Measurements from ENCODE around the gene CADPS. TPM values are rescaled to one million over a fixed set of nuclear protein-coding genes. Genes with fewer than 3 reads are reported as not detected.

Gene CADPS
- total RNA-seq, 1 donor from 2014 or later, result not detected

GRCh38 chr3:62655691-62656063, 219.5 kb downstream of the CADPS start:
- Mint-ChIP-seq H3K4me1 (ENCODE audit: low read depth) (no peaks in the 10 kb centered on the region), H3K27me3 (ENCODE audit: low read depth) (no peaks in the 10 kb centered on the region), H3K36me3 (ENCODE audit: low read depth) (no peaks in the 10 kb centered on the region), H3K27ac (no peak overlapping the region), H3K4me3 (ENCODE audit: low read depth) (no peak overlapping the region), H3K9me3 (no peaks in the 10 kb centered on the region)
- DNase-seq (ENCODE audit: low spot score), result no peak
- intact Hi-C loops (cut with micrococcal nuclease), result no loop called here

- Mint-ChIP-seq H3K4me3 (ENCODE audit: low read depth) (no peak overlapping the region), H3K36me3 (ENCODE audit: low read depth) (no peaks in the 10 kb centered on the region), H3K9me3 (no peaks in the 10 kb centered on the region), H3K27me3 (ENCODE audit: low read depth) (no peaks in the 10 kb centered on the region), H3K4me1 (ENCODE audit: low read depth) (no peaks in the 10 kb centered on the region), H3K27ac (no peak overlapping the region)
- DNase-seq (ENCODE audit: low spot score), result no peak
- intact Hi-C loops (cut with micrococcal nuclease), result no loop called here
Observed at GRCh38 chr3:62655056-62655690, 220.0 kb downstream of the CADPS start.

- Mint-ChIP-seq H3K9me3 (no peaks in the 10 kb centered on the region), H3K4me1 (ENCODE audit: low read depth) (no peaks in the 10 kb centered on the region), H3K27ac (no peak overlapping the region), H3K36me3 (ENCODE audit: low read depth) (no peaks in the 10 kb centered on the region), H3K4me3 (ENCODE audit: low read depth) (no peak overlapping the region), H3K27me3 (ENCODE audit: low read depth) (no peaks in the 10 kb centered on the region)
- intact Hi-C loops (cut with micrococcal nuclease), result no loop called here
- no peak for DNase-seq (ENCODE audit: low spot score)
Observed at GRCh38 chr3:62653796-62654195, 221.4 kb downstream of the CADPS start.

GRCh38 chr3:62647711-62648110, 227.5 kb downstream of the CADPS start:
- H3K9me3 Mint-ChIP-seq, result no peaks in the 10 kb centered on the region
- no peaks in the 10 kb centered on the region for H3K36me3 Mint-ChIP-seq (ENCODE audit: low read depth)
- H3K27me3 Mint-ChIP-seq (ENCODE audit: low read depth), result no peaks in the 10 kb centered on the region
- H3K27ac Mint-ChIP-seq, result no peak overlapping the region
- intact Hi-C loops (cut with micrococcal nuclease), result no loop called here
- H3K4me3 Mint-ChIP-seq (ENCODE audit: low read depth), result no peak overlapping the region
- DNase-seq (ENCODE audit: low spot score), result no peak
- H3K4me1 Mint-ChIP-seq (ENCODE audit: low read depth), result no peaks in the 10 kb centered on the region

GRCh38 chr3:62644493-62644892, 230.7 kb downstream of the CADPS start:
- Mint-ChIP-seq H3K4me3 (ENCODE audit: low read depth) (no peak overlapping the region), H3K9me3 (no peaks in the 10 kb centered on the region), H3K27me3 (ENCODE audit: low read depth) (no peaks in the 10 kb centered on the region), H3K4me1 (ENCODE audit: low read depth) (no peaks in the 10 kb centered on the region), H3K36me3 (ENCODE audit: low read depth) (no peaks in the 10 kb centered on the region), H3K27ac (no peak overlapping the region)
- intact Hi-C loops (cut with micrococcal nuclease), result no loop called here
- DNase-seq (ENCODE audit: low spot score), result no peak

GRCh38 chr3:62638316-62638715, 236.9 kb downstream of the CADPS start:
- no peak overlapping the region for H3K27ac Mint-ChIP-seq
- intact Hi-C loops (cut with micrococcal nuclease), result no loop called here
- H3K36me3 Mint-ChIP-seq (ENCODE audit: low read depth), result no peaks in the 10 kb centered on the region
- H3K4me3 Mint-ChIP-seq (ENCODE audit: low read depth), result no peak overlapping the region
- no peaks in the 10 kb centered on the region for H3K4me1 Mint-ChIP-seq (ENCODE audit: low read depth)
- no peaks in the 10 kb centered on the region for H3K9me3 Mint-ChIP-seq
- no peaks in the 10 kb centered on the region for H3K27me3 Mint-ChIP-seq (ENCODE audit: low read depth)
- DNase-seq (ENCODE audit: low spot score), result no peak

GRCh38 chr3:62636235-62636826, 238.9 kb downstream of the CADPS start:
- H3K9me3 Mint-ChIP-seq, result no peaks in the 10 kb centered on the region
- intact Hi-C loops (cut with micrococcal nuclease), result no loop called here
- no peaks in the 10 kb centered on the region for H3K27me3 Mint-ChIP-seq (ENCODE audit: low read depth)
- DNase-seq (ENCODE audit: low spot score), result no peak
- H3K36me3 Mint-ChIP-seq (ENCODE audit: low read depth), result no peaks in the 10 kb centered on the region
- no peaks in the 10 kb centered on the region for H3K4me1 Mint-ChIP-seq (ENCODE audit: low read depth)
- no peak overlapping the region for H3K4me3 Mint-ChIP-seq (ENCODE audit: low read depth)
- no peak overlapping the region for H3K27ac Mint-ChIP-seq

- no peaks in the 10 kb centered on the region for H3K9me3 Mint-ChIP-seq
- H3K27me3 Mint-ChIP-seq (ENCODE audit: low read depth), result no peaks in the 10 kb centered on the region
- H3K27ac Mint-ChIP-seq, result no peak overlapping the region
- H3K4me3 Mint-ChIP-seq (ENCODE audit: low read depth), result no peak overlapping the region
- intact Hi-C loops (cut with micrococcal nuclease), result no loop called here
- no peak for DNase-seq (ENCODE audit: low spot score)
- no peaks in the 10 kb centered on the region for H3K4me1 Mint-ChIP-seq (ENCODE audit: low read depth)
- H3K36me3 Mint-ChIP-seq (ENCODE audit: low read depth), result no peaks in the 10 kb centered on the region
Observed at GRCh38 chr3:62632510-62633294, 242.5 kb downstream of the CADPS start.

GRCh38 chr3:62631488-62631887, 243.7 kb downstream of the CADPS start:
- Mint-ChIP-seq H3K9me3 (no peaks in the 10 kb centered on the region), H3K36me3 (ENCODE audit: low read depth) (no peaks in the 10 kb centered on the region), H3K4me3 (ENCODE audit: low read depth) (no peak overlapping the region), H3K27me3 (ENCODE audit: low read depth) (no peaks in the 10 kb centered on the region), H3K4me1 (ENCODE audit: low read depth) (no peaks in the 10 kb centered on the region), H3K27ac (no peak overlapping the region)
- intact Hi-C loops (cut with micrococcal nuclease), result no loop called here
- no peak for DNase-seq (ENCODE audit: low spot score)

- H3K4me3 Mint-ChIP-seq (ENCODE audit: low read depth), result no peak overlapping the region
- no peaks in the 10 kb centered on the region for H3K9me3 Mint-ChIP-seq
- H3K4me1 Mint-ChIP-seq (ENCODE audit: low read depth), result no peaks in the 10 kb centered on the region
- H3K27me3 Mint-ChIP-seq (ENCODE audit: low read depth), result no peaks in the 10 kb centered on the region
- intact Hi-C loops (cut with micrococcal nuclease), result no loop called here
- DNase-seq (ENCODE audit: low spot score), result no peak
- no peaks in the 10 kb centered on the region for H3K36me3 Mint-ChIP-seq (ENCODE audit: low read depth)
- H3K27ac Mint-ChIP-seq, result no peak overlapping the region
Observed at GRCh38 chr3:62630664-62631063, 244.6 kb downstream of the CADPS start.

GRCh38 chr3:62625268-62625667, 249.9 kb downstream of the CADPS start:
- intact Hi-C loops (cut with micrococcal nuclease), result loop anchor here (10.0 kb wide), 1 partner anchor 600 kb away; no protein-coding TSS in a partner anchor
- no peaks in the 10 kb centered on the region for H3K9me3 Mint-ChIP-seq
- no peak overlapping the region for H3K4me3 Mint-ChIP-seq (ENCODE audit: low read depth)
- DNase-seq (ENCODE audit: low spot score), result no peak
- no peaks in the 10 kb centered on the region for H3K4me1 Mint-ChIP-seq (ENCODE audit: low read depth)
- H3K27ac Mint-ChIP-seq, result no peak overlapping the region
- no peaks in the 10 kb centered on the region for H3K27me3 Mint-ChIP-seq (ENCODE audit: low read depth)
- H3K36me3 Mint-ChIP-seq (ENCODE audit: low read depth), result no peaks in the 10 kb centered on the region

- Mint-ChIP-seq H3K27me3 (ENCODE audit: low read depth) (no peaks in the 10 kb centered on the region), H3K27ac (no peak overlapping the region), H3K9me3 (no peaks in the 10 kb centered on the region), H3K4me3 (ENCODE audit: low read depth) (no peak overlapping the region), H3K36me3 (ENCODE audit: low read depth) (no peaks in the 10 kb centered on the region), H3K4me1 (ENCODE audit: low read depth) (no peaks in the 10 kb centered on the region)
- DNase-seq (ENCODE audit: low spot score), result no peak
- intact Hi-C loops (cut with micrococcal nuclease), result loop anchor here (5.0 to 10.0 kb wide), 2 partner anchors 601 to 1193 kb away; partner anchors contain the start of gene C3orf49
Observed at GRCh38 chr3:62624185-62624584, 251.0 kb downstream of the CADPS start.

GRCh38 chr3:62622553-62623174, 252.6 kb downstream of the CADPS start:
- no peak overlapping the region for H3K27ac Mint-ChIP-seq
- no peaks in the 10 kb centered on the region for H3K36me3 Mint-ChIP-seq (ENCODE audit: low read depth)
- intact Hi-C loops (cut with micrococcal nuclease), result loop anchor here (5.0 to 10.0 kb wide), 2 partner anchors 602 to 1195 kb away; partner anchors contain the start of gene C3orf49
- H3K27me3 Mint-ChIP-seq (ENCODE audit: low read depth), result no peaks in the 10 kb centered on the region
- H3K4me3 Mint-ChIP-seq (ENCODE audit: low read depth), result no peak overlapping the region
- no peak for DNase-seq (ENCODE audit: low spot score)
- H3K4me1 Mint-ChIP-seq (ENCODE audit: low read depth), result no peaks in the 10 kb centered on the region
- H3K9me3 Mint-ChIP-seq, result no peaks in the 10 kb centered on the region
